Ishikawa (cell line): ENCODE results near the gene FBXO48.

ENCODE experiments used
- CEBPB ChIP-seq: IDR thresholded peaks from 2 replicates; pipeline ENCODE4 v1.6.1; 2012
- CREB1 ChIP-seq: IDR thresholded peaks from 2 replicates; pipeline ENCODE4 v1.6.1; 2012; ENCODE audit warnings: low read depth
- EP300 ChIP-seq: IDR thresholded peaks from 2 replicates; pipeline ENCODE4 v1.6.1; 2012; ENCODE audit warnings: borderline replicate concordance
- TF ChIP-seq, protein P1 (sequence below): IDR thresholded peaks from 2 replicates; pipeline ENCODE4 v1.6.1; 2012; ENCODE audit warnings: low read depth, mild to moderate bottlenecking
- TF ChIP-seq, protein P2 (sequence below): IDR thresholded peaks from 2 replicates; pipeline ENCODE4 v1.6.1; 2012

DNA sequence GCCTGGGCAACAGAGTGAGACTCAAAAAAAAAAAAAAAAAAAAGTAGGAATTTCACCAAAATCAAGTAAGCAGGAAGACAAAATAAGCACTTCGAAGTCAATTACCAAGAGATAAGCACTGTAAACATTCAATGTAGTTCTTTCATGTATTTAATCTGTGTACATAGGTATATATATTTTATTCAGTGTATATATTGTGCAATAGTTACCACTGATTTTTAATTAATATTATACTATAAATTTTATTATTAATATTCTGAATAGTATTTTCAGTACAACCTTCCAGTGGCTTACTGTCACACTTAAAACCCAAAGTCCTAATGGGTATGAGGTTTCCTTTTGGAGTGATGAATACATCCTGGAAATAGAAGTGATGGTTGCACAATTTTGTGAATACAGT is 9.4 kb upstream of the FBXO48 start:
- TF ChIP-seq, protein P1, sequence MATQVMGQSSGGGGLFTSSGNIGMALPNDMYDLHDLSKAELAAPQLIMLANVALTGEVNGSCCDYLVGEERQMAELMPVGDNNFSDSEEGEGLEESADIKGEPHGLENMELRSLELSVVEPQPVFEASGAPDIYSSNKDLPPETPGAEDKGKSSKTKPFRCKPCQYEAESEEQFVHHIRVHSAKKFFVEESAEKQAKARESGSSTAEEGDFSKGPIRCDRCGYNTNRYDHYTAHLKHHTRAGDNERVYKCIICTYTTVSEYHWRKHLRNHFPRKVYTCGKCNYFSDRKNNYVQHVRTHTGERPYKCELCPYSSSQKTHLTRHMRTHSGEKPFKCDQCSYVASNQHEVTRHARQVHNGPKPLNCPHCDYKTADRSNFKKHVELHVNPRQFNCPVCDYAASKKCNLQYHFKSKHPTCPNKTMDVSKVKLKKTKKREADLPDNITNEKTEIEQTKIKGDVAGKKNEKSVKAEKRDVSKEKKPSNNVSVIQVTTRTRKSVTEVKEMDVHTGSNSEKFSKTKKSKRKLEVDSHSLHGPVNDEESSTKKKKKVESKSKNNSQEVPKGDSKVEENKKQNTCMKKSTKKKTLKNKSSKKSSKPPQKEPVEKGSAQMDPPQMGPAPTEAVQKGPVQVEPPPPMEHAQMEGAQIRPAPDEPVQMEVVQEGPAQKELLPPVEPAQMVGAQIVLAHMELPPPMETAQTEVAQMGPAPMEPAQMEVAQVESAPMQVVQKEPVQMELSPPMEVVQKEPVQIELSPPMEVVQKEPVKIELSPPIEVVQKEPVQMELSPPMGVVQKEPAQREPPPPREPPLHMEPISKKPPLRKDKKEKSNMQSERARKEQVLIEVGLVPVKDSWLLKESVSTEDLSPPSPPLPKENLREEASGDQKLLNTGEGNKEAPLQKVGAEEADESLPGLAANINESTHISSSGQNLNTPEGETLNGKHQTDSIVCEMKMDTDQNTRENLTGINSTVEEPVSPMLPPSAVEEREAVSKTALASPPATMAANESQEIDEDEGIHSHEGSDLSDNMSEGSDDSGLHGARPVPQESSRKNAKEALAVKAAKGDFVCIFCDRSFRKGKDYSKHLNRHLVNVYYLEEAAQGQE: no peak
- no peak for TF ChIP-seq EP300
- TF ChIP-seq, protein P2, sequence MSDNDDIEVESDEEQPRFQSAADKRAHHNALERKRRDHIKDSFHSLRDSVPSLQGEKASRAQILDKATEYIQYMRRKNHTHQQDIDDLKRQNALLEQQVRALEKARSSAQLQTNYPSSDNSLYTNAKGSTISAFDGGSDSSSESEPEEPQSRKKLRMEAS: no peak
- TF ChIP-seq CEBPB: no peak
- no peak for TF ChIP-seq CREB1
